Ovary (tissue), 9 donors: ENCODE data around the gene PPP1R18. TPM values are rescaled to one million over a fixed set of nuclear protein-coding genes. Genes with fewer than 3 reads are reported as not detected.

ENCODE experiments used
- DNase-seq, 5 donors: peaks; one replicate each; pipeline ENCODE4 v3.0.0-alpha.2; 2019 to 2020
- H3K27ac ChIP-seq, 2 donors: fragments of 200-600 bp; one replicate each; pipeline versions ENCODE4 v1.5.1 to v1.8.0; 2019 to 2022
- H3K27me3 ChIP-seq: fragments of 200-600 bp; one replicate; pipeline ENCODE4 v1.8.0; 2022
- H3K36me3 ChIP-seq: fragments of 200-600 bp; sonication (generic); one replicate; pipeline ENCODE4 v1.5.1; 2019
- H3K4me1 ChIP-seq: one replicate; pipeline ENCODE4 v1.8.1; 2013; ENCODE audit warnings: mild to moderate bottlenecking, moderate library complexity; ENCODE audit not compliant: insufficient read depth
- H3K4me3 ChIP-seq: fragments of 200-600 bp; sonication (generic); one replicate; pipeline ENCODE4 v1.5.1; 2017
- H3K9me3 ChIP-seq, 2 donors: fragments of 200-600 bp in 1 of 2; sonication (generic) in 1 of 2; one replicate each; pipeline versions ENCODE4 v1.5.1 to v1.8.1; 2013 to 2019; ENCODE audit warnings: mild to moderate bottlenecking in 1 of 2, moderate library complexity in 1 of 2
- CTCF ChIP-seq, 3 donors: fragments of 450-650 bp in 2 of 3; fragments of 200-600 bp in 1 of 3; IDR thresholded peaks; one replicate each; pipeline versions ENCODE4 v1.5.1 to v1.8.0; 2016 to 2022; ENCODE audit warnings: antibody characterized with exemption in 3 of 3, mild to moderate bottlenecking in 1 of 3
- EP300 ChIP-seq: sonication (generic); formaldehyde crosslinking; IDR thresholded peaks from one replicate; pipeline ENCODE4 v1.6.1; 2017; ENCODE audit warnings: antibody characterized with exemption
- POLR2A ChIP-seq: fragments of 450-650 bp; IDR thresholded peaks from one replicate; pipeline ENCODE4 v1.6.1; 2017; ENCODE audit warnings: antibody characterized with exemption, mild to moderate bottlenecking, moderate library complexity
- WGBS, 3 donors: extraction: QIAGEN DNeasy Blood & Tissue Kit in 1 of 3; methylation state at CpG; one replicate each; pipeline versions ENCODE4 v1.1.5 to v1.1.7; 2013 to 2017; 5-methylcytosine and 5-hydroxymethylcytosine counted together
- intact Hi-C, 4 donors: fragments of 100-400 bp; cut with DNase I; formaldehyde crosslinking; loops; one replicate each; pipeline versions ENCODE4 v1.11.0 to v1.15.1; 2022 to 2023
- polyA plus RNA-seq, 2 donors: library from polyadenylated mRNA; stranded (reverse); fragments of 200-250 nt in 1 of 2; fragments of 350-450 nt in 1 of 2; fragmentation: Illumina TruSeq in 1 of 2; extraction: RNeasy Lipid Tissue Mini Kit (QIAGEN cat#74804) in 1 of 2; gene quantifications; one replicate each; pipeline ENCODE4 v1.2.3, GENCODE V29; 2013 to 2014
- total RNA-seq, 7 donors: library from RNA; depleted of rRNA in 2 of 7; stranded (reverse); fragments of >200 nt in 2 of 7; fragmentation: NEBNext Ultra II Directional in 3 of 7; extraction: Animal tissue kit (Norgen Biotek cat#: 25700) in 3 of 7; gene quantifications; one replicate each; pipeline versions ENCODE4 v1.1.0 to v1.2.4, GENCODE V29; 2016 to 2023
- donor health status: DM: no; HTN: no; CAD: no; lungs with moderate emphysema.
- donor health status: DM: no; HTN: no; CAD: no.
- donor health status: Bipolar disorder and iron deficiency.
- donor health status: DM: yes; HTN: yes; CAD: no.
- donor health status: DM: no; HTN: no; CAD: no.
- donor health status: DM: yes; HTN: yes; CAD: no.

The PPP1R18 gene
- total and polyA plus RNA-seq, 9 donors = 14.7 to 95.9 (median 56.0) TPM

DNA sequence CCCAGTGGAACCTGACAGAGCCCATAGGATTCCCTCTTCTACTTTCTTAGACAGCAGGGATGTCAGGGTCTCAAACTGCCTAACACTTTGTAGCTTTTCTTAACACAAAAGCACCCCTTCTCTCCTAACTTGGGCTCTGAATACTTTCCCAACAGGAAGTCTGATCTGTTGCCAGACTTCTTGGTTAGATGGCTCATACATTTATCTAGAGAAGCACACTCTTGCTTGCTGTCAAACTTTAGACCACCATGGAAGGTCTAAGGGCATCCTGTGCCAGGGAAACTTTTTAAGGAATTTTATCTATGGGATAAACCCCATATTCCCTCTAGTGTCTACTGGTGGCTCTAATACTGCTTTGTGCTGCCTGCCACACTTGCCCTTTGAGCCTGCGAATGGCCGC is 42.8 kb downstream of the PPP1R18 start:
- Histone ChIP-seq H3K9me3 (no peaks in the 10 kb centered on the region), H3K36me3 (no peaks in the 10 kb centered on the region), H3K4me1 (no peaks in the 10 kb centered on the region), H3K27me3 (no peaks in the 10 kb centered on the region), H3K27ac (no peak overlapping the region), H3K4me3 (no peak overlapping the region)
- DNase-seq = no peak
- TF ChIP-seq POLR2A (no peak), EP300 (no peak), CTCF (IDR thresholded peaks at IDR 0.05) (no peak)
- intact Hi-C loops = no loop called here
- WGBS, 3 donors = 92 to 98% (median 98%) methylated on average over 2 of the region's 2 CpGs

DNA sequence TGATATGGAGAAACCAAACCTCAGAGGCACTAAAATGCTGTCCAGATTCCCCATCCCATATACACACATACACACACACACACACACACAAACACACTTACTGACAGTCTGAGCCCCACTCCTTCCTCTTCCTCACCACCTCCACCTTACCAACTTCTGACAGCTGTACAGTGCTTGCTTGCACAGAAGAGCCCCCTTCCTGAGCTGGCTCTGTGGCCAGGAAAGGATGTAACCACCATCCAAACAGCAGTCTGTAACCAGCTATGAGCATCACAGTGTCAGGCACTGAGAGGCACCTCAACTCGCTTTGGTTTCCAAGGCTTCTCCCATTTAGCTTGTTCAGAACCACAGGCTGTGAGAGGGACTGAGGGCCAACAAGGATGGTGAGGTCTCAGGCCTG is 45.4 kb downstream of the PPP1R18 start:
- Histone ChIP-seq H3K4me3 (no peak overlapping the region), H3K27me3 (no peaks in the 10 kb centered on the region), H3K36me3 (no peaks in the 10 kb centered on the region), H3K4me1 (no peaks in the 10 kb centered on the region), H3K9me3 (no peaks in the 10 kb centered on the region), H3K27ac (no peak overlapping the region)
- intact Hi-C loops = no loop called here
- WGBS, 3 donors = 83 to 100% (median 95%) methylated on average over 1 of the region's 1 CpG
- TF ChIP-seq CTCF (IDR thresholded peaks at IDR 0.05) = no peak
- no peak for TF ChIP-seq POLR2A
- no peak for DNase-seq

DNA sequence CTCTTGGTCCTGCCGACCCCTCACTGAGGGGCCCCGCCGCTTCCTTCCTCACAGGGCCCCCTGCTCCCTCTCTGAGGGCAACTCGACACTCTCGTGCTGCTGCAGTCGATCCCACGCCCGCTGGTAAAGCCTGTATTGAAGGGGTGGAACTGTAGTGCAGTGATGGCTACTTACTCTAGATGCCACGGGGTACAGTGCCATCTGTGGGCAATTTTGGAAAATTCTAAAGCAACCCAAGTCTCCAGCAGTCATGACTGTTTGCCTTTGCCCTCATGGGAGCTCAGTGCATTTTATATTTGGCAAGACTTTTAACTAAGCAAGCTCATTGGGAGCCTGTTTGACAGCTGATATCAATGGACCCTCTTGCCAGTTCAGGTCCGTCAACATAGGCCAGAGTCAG is 46.0 kb downstream of the PPP1R18 start:
- Histone ChIP-seq H3K36me3 (no peaks in the 10 kb centered on the region), H3K4me3 (no peak overlapping the region), H3K4me1 (no peaks in the 10 kb centered on the region), H3K27me3 (no peaks in the 10 kb centered on the region), H3K27ac (no peak overlapping the region), H3K9me3 (no peaks in the 10 kb centered on the region)
- intact Hi-C loops = no loop called here
- TF ChIP-seq CTCF (IDR thresholded peaks at IDR 0.05) (no peak), EP300 (no peak), POLR2A (no peak)
- no peak for DNase-seq
- 84 to 90% (median 89%) methylated on average over 10 of the region's 10 CpGs for WGBS, 3 donors

GRCh38 chr6:30635834-30636233 is 50.6 kb downstream of the PPP1R18 start:
- H3K36me3 ChIP-seq = no peaks in the 10 kb centered on the region
- no peak overlapping the region for H3K4me3 ChIP-seq
- DNase-seq = no peak
- no peaks in the 10 kb centered on the region for H3K4me1 ChIP-seq
- H3K9me3 ChIP-seq = no peaks in the 10 kb centered on the region
- TF ChIP-seq CTCF (IDR thresholded peaks at IDR 0.05) (no peak), EP300 (no peak), POLR2A (no peak)
- no peak overlapping the region for H3K27ac ChIP-seq
- 95 to 98% (median 96%) methylated on average over 3 of the region's 3 CpGs for WGBS, 3 donors
- intact Hi-C loops = no loop called here
- H3K27me3 ChIP-seq = no peaks in the 10 kb centered on the region
